ENCODE measurements around the gene BRSK2.

- TF ChIP-seq CTCF (IDR thresholded peaks at IDR 0.05): no peak
- no peak for TF ChIP-seq POLR2A (IDR thresholded peaks at IDR 0.05)
- no peak for TF ChIP-seq POLR2AphosphoS5 (IDR thresholded peaks at IDR 0.05)
Observed at GRCh38 chr11:1472180-1473005, 82.7 kb downstream of the BRSK2 start.

All from upper lobe of left lung (tissue), 4 donors.